Keratinocyte (primary cell): ENCODE measurements around the gene EPHB6.

Experiments used
- EZH2 ChIP-seq: IDR thresholded peaks from one replicate; pipeline ENCODE4 v1.6.1; 2012; ENCODE audit warnings: inconsistent platforms, mild to moderate bottlenecking, low read length, moderate library complexity
- TF ChIP-seq, protein P1 (sequence below), 3 experiments: IDR thresholded peaks in 1 of 3; conservative IDR thresholded peaks in 1 of 3; optimal IDR thresholded peaks in 1 of 3; 2 replicates in 2 of 3; 3 replicates in 1 of 3; pipeline versions ENCODE3 to v1.5.1; 2011; ENCODE audit warnings: low read length in 3 of 3, mild to moderate bottlenecking in 3 of 3, moderate library complexity in 2 of 3, control low read depth in 1 of 3, inconsistent platforms in 1 of 3; ENCODE audit not compliant: insufficient read depth in 2 of 3; ENCODE audit errors: extremely low read depth in 1 of 3

DNA sequence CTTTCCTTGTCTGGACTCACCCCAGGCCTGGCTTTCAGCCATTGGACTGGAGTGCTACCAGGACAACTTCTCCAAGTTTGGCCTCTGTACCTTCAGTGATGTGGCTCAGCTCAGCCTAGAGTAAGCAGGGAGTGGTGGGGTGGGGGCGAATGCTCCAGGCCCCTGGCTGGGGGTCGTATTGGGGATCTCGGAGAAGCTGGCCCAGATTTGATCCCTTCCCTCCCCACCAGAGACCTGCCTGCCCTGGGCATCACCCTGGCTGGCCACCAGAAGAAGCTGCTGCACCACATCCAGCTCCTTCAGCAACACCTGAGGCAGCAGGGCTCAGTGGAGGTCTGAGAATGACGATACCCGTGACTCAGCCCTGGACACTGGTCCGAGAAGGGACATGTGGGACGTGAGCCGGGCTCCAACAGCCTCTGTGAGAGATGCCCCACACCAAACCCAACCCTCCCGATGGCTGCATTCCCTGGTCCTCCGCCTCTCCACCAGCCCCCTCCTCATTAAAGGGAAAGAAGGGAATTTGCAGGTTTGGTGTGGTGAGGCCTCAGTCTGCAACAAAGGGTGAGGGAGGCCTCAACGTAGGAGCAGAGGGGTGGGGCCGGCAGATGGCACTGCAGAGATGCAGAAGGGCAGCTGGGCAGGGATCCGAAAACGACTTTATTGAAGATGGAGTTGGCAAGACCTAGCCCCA lies 15.8 kb downstream of the EPHB6 start:
- TF ChIP-seq, protein P1, sequence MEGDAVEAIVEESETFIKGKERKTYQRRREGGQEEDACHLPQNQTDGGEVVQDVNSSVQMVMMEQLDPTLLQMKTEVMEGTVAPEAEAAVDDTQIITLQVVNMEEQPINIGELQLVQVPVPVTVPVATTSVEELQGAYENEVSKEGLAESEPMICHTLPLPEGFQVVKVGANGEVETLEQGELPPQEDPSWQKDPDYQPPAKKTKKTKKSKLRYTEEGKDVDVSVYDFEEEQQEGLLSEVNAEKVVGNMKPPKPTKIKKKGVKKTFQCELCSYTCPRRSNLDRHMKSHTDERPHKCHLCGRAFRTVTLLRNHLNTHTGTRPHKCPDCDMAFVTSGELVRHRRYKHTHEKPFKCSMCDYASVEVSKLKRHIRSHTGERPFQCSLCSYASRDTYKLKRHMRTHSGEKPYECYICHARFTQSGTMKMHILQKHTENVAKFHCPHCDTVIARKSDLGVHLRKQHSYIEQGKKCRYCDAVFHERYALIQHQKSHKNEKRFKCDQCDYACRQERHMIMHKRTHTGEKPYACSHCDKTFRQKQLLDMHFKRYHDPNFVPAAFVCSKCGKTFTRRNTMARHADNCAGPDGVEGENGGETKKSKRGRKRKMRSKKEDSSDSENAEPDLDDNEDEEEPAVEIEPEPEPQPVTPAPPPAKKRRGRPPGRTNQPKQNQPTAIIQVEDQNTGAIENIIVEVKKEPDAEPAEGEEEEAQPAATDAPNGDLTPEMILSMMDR (optimal IDR thresholded peaks at IDR 0.05 in 1 of 3, IDR thresholded peaks at IDR 0.05 in 1 of 3, conservative IDR thresholded peaks at IDR 0.05 in 1 of 3; ENCODE audit: extremely low read depth in 1 of 3, insufficient read depth in 2 of 3, low read length in 3 of 3) = no peak
- TF ChIP-seq EZH2 = no peak
